Amniotic stem cell (primary cell): Measurements from ENCODE around the gene UNC5A.

Experiments used
- DNase-seq: peaks from one replicate; lab custom pipeline; 2025; lab: John Stamatoyannopoulos, UW

UNC5A gene

DNA sequence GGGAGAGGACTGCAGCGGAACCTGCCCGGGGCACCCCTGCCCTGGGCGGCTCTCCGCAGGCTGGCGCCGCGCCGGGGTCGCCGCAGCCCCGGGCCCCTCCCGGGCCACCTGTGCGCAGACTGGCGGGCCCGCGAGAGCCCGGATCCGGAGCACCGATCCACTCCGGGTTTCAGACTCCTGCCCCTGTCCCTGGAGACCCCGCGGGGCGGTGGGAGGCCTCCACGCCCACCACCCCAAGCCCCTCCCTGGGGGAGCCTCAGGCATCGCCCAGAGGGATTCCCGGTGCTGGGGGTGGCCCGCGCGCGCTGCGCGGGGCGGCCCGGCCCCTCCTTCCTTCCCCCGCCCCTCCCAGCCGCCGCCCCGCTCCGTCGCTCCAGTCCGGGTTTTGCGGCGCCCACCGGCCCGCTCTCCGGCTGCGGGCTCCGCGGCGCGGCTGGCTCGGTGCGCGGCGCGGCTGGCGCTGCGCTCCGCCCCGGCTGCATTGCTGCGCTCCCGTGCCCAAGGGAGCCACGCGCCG is at the start of gene UNC5A:
Gene UNC5A, plus strand, starts transcription at position 479 of the 517 bp plus-strand sequence. CDS start 192 bp downstream, outside the sequence.
- DNase-seq, result no peak

DNA sequence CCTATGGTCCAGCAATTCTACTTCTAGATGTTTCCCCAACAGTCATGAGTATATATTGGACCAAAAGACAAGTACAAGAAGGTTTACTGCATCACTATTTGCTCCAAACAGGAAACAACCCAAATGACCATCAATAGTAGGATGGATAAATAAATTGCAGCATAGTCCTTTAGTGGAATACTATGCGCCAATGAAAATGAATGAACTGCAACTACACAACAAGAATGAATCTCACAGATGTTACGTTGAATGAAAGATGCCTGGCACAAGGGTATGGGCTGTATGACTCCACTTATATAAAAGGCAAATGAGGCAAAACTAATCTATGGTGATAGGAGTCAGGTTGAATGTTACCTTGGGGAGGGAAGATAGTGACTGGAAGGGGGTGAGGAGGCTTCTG is 48.6 kb upstream of the UNC5A start:
- no peak for DNase-seq

DNA sequence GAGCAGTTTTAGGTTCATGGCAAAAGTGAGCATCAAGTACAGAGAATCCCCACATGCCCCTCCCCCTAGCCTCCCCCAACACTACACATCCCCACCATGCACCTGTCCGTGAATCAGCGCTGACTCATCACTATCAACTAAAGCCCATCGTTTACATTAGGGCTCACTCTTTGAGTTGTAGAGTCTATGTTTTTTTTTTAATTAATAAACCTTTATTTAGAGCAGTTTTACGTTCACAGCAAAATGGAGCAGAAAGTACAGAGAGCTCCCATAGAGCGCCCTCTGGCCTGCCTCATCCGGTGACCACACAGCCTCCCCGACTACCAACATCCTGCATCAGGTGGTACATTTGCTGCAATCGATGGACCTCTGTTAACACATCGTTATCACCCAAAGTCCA is 47.9 kb upstream of the UNC5A start:
- no peak for DNase-seq

DNA sequence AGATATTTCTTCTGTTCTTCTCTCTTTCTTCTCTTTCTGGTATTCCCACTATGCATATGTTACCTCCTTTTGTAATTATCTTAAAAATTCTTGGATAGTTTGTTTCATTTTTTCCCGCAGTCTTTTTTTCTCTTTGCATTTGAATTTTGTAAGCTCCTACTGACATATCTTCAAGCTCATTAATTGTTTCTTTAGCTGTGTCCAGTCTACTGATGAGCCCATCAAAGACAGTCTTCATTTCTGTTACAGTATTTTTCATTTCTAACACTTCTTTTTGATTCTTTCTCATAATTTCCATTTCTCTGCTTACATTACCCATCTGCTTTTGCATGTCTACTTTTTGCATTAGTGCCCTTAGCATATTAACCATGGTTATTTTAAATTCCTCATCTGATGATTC is 44.7 kb upstream of the UNC5A start:
- DNase-seq, result no peak

DNA sequence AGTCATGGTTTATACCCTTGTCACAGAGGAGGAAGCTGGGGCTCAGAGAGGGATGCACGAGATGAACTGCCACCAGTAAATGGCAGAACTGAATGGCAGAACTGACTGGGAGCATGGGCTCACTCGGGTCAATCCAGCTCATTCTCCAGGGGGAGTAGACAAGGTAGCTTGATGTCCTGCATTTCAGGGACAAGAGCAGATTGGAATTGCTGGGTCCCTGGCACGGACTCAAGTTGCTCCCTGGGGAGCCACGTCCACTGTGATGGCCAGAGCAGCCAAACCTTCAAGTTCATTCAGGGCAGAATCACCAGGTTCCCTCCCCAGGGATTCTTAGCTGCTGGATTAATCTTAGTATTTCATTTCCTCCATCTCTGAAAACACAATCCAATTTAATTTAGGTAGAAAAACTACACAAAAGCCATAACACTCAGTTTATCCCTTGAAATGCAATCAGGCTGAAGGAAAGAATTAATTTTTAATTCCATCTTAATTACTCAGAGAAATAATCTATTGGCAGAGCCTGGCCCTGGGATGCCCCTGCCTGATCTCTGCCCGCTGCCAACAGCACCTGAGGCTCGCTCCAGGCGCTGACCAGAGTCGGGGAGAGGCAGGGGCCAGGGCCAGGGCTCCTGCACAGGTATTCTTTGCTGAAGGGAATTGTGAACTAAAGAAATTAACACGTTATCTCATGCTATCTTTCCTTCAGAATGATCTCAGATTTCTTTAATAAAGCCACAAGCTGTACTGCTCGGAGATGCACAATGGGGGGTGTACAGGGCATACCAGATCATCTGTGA is 42.0 kb upstream of the UNC5A start:
- DNase-seq, result no peak

DNA sequence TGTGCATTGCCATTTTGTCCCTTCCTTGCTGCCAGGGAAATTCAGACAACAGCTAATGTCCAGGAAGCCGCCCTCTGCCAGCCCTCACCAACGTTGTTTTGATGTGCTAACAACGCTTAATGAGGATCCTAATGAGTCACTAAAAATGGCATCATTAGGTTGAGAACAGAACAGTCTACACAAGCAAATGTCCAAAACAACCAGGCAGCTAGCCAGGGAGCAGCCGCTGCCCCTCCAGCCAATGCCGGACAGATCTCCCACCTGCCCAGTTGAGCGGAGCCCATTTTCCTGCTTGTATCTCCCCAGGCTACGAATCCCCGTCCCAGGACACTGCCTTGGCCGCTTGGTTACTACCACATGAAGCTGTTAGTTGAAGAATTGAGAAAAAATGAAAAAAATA is 40.4 kb upstream of the UNC5A start:
- DNase-seq, result no peak

DNA sequence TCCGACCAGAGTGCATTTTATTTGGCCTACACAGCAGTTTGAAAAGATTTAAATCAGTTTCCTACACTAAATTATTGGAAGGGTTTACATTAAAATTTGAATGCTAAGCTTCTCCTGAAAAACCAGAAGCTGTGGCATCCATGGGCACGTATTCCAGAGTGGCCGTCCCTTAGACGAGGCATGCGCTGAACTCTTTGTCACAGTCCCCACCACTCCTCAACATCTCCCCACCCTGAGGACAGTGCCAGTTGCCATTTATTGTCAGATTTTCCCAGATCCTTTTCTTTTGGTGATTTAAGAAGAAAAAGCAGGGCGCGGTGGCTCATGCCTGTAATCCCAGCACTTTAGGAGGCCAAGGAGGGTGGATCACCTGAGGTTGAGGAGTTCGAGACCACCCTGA is 39.9 kb upstream of the UNC5A start:
- no peak for DNase-seq

DNA sequence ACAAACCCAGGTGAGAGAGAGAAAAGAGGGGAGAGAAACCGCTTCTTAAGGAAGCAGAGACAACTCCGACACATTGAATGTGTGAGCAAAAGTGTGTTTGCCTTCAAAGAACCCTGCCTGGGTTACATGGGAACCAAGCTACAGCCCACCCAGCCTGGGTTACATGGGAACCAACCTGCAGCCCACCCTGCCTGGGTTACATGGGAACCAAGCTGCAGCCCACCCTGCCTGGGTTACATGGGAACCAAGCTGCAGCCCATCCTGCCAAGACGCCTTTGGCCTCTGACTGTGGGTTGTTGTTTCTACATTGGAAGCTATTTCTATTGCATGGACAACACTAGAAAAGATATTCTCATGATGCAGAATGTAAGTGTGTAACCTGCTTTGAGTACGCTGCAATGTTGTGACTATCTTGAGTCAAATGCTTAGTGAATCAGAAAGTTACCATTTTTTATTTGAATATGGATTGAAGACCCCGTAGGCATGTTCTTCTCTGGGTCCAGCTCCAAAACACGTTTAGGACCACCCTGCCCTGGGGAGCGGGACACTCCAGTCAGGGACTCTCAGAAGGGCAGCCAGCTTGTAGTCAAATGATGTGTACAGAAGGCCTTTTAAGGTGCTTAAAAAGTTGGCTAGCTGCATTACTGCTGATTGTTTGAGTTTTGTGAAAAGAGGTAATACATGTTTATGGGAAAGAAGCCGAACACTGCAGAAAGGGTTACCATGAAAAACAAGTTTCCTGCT is 39.1 kb upstream of the UNC5A start:
- no peak for DNase-seq

DNA sequence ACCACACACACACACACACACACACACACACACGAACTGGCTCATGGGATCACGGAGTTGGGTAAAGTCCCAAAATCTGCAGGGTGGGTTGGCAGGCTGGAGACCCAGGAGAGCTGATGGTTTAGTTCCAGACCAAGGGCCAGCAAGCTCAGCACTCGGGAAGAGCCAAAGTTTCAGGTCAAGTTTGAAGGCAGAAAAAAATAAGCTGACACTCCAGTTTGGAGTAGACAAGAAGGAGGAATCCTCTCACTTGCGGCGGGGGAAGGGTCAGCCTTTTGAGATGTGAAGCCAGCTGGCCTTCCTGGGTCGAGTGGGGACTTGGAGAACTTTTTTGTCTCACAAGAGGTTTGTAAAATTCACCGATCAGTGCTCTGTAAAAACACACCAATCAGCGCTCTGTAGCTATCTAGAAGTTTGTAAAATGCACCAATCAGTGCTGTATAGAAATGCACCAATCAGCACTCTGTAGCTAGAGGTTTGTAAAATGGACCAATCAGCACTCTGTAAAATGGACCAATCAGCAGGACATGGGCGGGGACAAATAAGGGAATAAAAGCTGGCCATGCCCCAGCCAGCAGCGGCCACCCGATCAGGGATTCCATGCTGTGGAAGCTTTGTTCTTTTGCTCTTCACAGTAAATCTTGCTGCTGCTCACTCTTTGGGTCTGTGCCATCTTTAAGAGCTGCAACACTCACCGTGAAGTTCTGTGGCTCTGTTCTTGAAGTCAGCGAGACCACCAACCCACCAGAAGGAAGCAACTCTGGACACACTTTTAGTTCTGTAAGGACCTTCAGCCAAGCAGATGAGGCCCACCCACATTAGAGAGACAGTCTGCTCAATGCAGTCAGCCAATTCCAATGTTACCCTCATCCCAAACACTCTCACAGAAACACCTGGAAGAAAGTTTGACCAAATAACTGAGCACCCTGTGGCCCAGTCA is 37.8 kb upstream of the UNC5A start:
- DNase-seq, result no peak

DNA sequence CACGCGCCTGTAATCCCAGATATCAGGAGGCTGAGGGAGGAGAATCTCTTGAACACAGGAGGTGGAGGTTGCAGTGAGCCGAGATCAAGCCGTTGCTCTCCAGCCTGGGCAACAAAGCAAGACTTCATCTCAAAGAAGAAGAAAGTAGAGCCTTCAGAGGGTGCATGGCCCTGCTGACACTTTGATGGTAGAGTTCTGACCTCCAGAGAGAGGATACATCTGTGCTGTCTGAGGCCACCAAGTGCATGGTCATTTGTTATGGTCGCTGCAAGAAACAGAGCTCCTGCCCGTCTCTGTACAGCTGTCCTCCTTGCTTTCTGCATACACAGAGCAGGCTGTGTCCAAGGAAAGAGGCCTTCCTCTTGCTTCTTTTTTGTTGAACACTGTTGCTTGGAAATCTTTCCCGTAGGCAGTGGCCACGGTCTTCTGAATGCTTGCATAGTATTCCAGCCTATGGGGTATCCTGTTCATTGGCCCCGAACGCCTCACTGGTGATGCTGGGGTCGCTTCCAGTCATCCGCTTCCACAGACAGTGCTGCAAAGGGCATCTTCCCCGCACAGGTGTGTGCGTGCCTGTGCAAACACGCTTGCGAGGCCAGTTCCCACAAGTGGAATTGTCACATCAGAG is 36.8 kb upstream of the UNC5A start:
- no peak for DNase-seq

DNA sequence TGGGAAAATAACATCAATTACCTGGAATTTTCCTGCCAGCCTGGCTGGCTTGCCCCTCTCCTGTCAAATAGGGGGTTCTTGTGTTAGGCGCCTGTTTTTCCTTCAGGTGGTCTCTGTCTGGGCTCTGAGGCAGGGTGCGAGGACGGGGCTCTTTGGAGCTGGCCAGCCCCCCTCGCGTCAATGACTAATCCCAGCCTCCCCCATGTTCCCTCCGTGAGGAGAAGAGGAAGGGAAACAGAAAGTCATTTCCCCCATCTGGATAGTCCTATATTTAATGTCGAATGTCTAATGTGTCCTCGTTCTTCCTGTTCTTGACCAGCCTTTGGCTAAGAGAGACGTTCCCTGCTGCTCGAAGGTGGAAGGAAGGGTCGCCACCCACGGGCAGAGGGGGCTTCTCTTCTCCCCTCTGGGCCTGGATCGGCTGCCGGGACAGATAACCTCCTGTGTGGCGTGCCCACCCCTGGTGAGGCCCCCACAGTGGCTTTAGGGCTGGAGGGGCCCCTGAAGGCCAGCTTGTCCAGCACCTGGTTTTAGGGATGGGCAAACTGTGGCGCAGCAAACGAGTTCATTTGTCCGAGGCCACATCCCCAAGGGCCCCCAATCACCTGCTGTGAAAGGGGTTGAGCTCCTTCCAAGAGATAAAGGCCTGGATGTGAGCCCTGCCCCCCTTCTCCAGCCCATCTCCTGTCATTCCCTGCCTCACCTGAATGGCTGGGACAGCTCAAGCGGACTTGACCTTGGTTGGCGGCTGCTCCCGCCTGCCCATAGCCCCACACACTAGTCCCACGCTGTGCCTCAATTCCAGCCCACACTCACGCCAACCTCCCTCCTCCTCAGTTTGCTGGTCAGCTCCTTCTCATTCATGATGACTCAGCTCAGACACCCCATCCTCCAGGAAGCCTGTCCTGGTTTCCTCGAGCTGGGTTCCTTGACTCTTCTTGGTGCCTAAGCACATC is 35.9 kb upstream of the UNC5A start:
- no peak for DNase-seq

DNA sequence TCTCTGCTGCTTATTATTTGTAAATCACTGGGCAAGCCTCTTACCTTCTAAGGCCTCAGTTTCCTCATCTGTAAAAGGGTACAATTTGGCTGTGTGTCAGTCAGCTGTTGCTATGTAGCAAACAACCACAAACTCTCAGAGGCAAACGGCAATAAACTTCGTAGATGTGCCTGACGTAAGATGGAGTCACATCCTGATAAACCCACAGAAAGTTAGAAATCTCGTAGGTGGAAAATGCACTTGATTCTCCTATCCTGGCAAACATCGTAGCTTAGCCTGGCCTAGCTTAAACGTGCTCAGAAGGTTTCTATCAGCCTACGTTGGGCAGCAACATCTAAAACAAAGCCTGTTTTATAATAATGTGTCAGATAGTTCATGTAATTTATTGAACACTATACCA is 35.0 kb upstream of the UNC5A start:
- DNase-seq, result no peak

DNA sequence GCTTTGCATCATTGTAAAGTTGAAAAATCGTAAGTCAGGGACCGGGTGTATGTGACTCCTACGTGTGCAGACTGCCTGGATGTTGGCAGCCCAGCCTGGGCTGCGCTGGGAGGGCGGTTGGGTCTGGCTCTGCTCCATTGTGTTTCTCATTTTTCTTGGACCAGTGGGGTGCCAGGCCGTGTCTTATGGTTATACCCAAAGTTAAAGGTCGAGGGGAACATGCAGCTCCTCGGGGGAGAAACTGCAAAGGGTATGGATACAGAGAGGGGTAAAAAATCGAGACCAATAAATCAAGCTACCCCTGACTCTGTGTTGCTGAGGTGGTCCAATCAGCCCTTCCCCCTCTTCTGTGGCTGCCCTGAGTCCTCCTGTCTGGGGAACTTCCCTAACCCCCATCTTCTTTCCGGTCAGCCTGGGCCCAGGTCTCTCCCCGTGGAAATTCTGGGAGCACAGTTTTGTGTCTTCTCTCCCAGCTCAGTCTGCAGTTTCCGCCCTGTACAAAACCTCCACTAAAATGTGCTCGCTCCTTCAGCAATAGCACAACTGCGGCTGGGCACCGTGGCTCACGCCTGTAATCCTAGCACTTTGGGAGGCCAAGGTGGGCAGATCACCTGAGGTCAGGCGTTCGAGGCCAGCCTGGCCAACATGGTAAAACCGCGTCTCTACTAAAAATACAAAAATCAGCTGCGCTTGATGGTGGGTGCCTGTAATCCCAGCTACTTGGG is 34.1 kb upstream of the UNC5A start:
- no peak for DNase-seq

DNA sequence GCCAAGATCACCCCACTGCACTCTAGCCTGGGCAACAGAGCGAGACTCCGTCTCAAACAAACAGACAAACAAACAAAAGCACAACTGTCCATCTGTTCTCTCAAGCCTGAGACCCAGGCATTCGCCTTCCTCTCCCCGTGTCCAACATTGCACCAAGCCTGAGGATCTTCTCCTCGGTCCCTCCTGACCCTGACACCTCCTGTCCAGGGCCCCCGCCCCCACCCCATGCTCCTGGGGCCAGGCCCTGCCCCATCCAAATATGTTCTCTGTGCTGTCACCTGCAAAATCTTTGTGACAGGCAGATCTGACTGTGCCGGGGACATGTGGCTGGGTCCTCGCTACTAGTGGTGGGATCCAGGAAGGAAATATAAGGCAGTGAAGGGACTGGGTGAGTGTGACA is 33.4 kb upstream of the UNC5A start:
- no peak for DNase-seq

DNA sequence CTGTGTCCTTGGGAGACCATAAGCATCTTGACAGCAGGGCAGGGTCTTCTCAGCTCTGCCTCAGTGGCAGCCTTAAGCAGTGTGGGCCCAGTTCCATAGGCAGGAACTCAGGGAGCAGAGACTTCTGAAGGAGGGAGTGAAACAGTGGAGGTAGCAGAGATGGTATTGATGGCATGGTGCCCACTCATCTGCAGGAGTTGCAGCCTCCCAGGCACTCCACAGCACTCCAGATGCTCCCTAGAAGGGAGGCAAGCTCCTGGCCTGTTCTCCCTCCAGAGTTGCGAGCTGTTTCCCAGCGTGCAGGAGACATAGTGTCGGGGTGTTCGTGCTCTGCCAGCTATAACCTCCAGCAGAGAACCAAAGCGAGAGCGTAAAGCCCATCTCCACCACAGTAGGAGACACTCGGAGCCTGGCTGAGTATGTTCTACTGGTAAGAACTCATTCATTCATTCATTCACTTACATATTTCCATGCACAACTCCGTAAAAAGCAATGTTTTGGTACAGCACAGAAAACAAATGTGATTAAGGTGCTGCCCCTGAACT is 31.4 kb upstream of the UNC5A start:
- DNase-seq, result no peak

DNA sequence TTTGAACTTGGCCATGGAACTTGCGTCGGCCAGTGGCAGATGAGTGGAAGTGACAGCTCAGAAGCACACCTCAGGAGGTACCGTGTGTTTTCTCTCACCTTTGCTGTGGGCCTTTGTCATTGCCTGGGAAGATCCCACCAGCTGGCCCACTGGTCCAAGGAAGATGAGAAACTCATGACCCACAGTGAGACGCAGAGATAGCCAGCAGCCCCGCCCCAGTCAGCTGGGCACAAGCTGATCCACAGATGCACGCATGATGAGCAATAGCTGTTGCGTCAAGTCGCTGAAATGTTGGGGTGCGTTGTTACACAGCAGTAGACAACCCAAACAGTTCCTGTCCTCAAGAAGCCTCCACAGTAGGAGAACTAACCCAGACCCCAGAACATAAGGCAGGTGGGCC is 30.8 kb upstream of the UNC5A start:
- DNase-seq, result no peak

DNA sequence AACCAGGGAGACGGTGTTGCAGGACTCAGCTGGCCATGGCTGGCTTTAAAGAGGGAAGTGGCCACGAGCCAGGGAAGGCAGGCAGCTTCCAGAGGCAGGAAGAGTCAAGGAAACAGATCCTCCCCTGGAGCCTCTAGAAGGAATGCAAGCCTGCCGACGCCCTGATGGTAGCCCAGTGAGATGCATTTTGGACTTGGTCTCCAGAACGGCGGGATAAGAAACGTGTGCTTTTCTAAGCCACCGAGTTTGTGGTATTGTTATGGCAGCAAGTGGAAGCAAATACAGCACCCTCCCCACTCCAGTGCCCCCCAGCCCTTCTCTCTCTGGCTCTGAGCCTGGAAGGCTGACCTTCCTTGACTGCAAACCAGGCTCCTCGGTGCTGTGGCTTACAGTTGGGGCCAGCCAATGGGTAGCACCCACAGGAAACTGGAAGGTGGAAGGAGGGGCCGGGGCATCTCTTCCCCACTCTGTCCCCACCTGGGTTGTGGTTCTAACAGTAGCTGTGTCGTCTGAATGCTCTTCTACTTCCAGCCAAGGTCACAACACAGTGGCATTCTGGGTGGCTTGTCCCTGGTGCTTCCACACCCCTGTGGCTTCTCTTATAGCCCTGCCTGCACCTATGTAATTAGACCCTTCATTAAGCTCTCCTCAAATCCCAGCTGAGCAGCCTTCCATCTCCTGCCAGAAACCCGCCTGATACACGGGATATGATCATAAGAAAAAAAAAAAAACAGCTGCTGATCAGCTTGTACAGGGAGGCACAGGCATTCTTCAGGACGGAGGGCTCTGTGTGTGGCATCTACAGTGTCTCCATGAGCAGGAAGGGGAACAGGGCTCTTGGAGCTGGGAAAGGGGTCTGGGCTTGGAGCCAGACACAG is 29.9 kb upstream of the UNC5A start:
- DNase-seq, result no peak

DNA sequence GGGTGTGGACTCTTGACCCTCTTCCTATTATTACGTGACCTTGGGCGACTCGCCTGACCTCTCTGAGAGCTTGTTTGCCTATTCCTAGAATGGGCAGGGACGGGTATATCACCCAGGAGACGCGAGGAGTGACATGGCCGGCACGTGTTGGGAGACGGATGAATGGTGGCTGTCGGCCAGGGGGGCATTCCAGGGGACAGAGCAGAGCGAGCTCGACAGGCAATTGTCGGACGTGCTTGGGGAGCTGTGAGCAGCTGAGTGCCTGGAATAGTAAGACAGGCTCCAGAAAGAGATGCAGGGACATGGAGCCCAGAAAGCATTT is 29.3 kb upstream of the UNC5A start:
- DNase-seq, result no peak
